C4-2B (cell line): ENCODE data around the gene WNT1.

Source experiments
- CTCF ChIP-seq: fragments of 450-650 bp; conservative IDR thresholded peaks from 2 replicates; pipeline ENCODE4 v1.5.1; 2017; ENCODE audit warnings: mild to moderate bottlenecking
- ZFX ChIP-seq: fragments of 450-650 bp; IDR thresholded peaks from 2 replicates; pipeline ENCODE4 v1.6.1; 2017

- TF ChIP-seq ZFX (peak; percentile 74), CTCF (peak; percentile 72)
Observed at GRCh38 chr12:49018261-49019119, 40.4 kb downstream of the WNT1 start, which contains the start of gene PRKAG1.
